IPS-11a (cell line): Measurements from ENCODE around the gene VWA2.

ENCODE experiments used
- H3K4me3 ChIP-seq: one replicate; pipeline ENCODE4 v1.5.1; 2013; ENCODE audit warnings: low read depth, low read length, control low read depth

Gene VWA2

DNA sequence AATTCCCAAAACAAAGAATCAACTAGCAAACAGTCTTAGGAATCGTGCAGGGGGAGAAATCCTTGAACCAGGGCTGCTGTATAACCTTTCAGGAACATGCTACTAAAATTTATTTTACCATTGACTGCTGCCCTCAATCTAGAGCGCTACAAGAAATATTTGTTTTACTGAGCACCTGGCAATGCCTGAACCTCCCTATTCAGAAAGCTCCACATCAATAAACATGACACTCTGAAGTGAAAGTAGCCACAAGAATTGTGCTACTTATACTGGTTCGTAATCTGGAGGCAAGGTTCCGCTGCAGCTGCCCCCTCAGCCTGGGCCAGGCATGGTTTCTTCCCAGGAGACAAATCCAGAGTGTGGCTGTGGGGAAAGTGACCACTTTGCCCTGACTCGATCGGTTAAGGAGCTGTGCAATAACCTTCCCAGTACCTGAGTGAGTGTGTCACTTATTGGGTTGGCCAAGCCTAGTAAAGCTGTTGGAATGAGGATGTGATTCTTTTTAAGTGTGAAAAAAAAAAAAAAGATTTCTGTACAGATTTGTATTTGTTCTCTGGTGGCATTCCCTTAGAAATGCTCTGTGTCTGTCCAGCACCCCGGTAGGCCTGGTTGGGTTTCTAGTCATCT, 7.7 kb downstream of the VWA2 start:
- H3K4me3 ChIP-seq: no peak overlapping the region

DNA sequence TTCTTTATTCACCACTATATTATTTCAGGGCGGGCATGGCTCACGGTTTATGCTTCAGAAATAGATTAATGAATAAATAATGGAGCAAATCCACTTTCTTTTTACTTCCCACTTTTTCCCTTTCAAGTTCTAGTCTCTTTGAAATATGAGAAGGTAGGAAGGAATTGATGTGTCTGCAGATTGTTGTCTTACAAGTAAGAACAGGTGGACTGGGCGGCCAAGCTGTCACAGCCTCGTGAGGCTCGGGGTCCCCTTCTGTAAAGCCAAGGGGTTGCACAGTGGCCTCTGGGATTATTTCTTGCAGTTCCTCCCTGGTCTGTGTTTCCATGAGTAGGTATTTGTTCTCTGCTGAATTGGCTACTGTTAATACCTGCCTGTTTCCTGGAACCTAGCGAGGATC, 11.2 kb downstream of the VWA2 start:
- H3K4me3 ChIP-seq: no peak overlapping the region

DNA sequence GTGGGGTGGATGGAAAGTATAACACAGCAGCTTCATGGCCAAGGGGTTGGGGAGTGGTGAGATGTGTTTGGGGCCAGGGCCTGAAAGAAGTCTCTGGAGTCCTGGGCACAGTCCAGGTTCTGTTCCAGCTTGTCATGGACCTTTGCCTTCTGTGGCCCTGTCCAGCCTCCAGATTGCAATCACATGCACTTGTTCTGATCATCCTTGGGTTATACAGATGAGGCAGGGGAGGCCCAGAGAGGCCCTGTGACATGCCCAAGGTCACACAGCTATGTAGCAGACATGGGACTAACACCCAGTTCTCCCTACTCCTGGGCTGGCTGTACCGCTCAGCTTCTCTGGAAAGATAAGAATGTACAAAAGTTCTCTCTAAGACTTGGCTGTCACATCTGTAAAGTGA, 11.7 kb downstream of the VWA2 start:
- H3K4me3 ChIP-seq: no peak overlapping the region

DNA sequence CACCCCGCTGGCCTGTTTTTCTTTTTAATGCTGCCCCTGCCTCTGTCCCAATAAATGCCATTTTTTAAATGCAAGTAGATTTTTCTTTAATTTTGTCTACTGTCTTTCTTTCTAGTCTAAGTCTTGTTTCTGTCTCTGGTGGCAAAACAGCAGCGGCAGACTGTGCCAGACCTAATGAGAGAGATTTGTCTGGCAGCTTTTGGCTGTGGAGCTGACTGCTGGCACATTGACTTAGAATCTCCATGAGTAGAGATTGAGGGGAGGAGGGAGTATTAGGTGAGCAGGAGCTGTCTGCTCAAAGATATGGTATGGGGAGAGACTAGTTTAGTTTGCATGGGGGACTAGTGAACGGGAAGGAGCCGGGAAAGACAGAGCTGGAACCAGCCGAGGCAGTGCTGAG, 13.0 kb downstream of the VWA2 start:
- H3K4me3 ChIP-seq: no peak overlapping the region

DNA sequence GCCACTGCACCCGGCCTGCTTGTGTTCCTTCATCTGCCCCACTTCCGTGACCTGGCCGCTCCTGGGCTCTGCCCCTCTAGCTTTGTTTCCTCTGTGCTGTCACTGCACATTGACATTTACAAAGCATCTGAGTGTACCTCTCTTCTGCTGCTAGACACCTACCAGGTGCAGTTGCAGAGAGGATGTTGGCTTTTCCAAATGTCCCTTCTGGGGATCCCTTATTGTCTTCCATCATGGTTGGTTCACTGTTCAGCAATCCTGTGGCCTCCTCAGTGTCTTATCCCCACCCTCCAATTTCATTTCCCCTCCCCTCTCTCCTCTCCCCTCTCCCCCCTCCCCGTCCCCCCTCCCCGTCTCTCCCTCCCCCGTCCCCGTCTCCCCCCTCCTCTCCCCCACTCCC, 13.8 kb downstream of the VWA2 start:
- no peak overlapping the region for H3K4me3 ChIP-seq

DNA sequence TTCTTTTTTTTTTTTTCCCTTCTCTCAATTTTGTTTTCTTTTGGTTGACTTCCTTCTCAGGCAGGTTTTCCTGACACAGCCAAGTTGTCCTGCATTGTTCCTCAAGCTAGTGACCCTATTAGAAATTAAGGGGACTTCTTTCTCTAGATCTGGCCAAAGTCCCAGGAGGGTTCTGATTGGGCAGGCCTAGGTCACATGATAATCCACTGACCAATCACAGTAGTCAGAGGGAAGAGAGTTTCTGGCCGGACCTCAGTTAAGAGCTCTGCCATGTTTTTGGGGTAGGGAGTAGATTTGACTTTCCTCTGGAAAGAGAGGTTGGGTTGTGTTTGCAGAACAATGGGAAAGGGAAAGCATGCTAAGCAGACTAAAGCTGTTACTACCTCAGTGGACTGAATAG, 16.2 kb downstream of the VWA2 start:
- H3K4me3 ChIP-seq: no peak overlapping the region

DNA sequence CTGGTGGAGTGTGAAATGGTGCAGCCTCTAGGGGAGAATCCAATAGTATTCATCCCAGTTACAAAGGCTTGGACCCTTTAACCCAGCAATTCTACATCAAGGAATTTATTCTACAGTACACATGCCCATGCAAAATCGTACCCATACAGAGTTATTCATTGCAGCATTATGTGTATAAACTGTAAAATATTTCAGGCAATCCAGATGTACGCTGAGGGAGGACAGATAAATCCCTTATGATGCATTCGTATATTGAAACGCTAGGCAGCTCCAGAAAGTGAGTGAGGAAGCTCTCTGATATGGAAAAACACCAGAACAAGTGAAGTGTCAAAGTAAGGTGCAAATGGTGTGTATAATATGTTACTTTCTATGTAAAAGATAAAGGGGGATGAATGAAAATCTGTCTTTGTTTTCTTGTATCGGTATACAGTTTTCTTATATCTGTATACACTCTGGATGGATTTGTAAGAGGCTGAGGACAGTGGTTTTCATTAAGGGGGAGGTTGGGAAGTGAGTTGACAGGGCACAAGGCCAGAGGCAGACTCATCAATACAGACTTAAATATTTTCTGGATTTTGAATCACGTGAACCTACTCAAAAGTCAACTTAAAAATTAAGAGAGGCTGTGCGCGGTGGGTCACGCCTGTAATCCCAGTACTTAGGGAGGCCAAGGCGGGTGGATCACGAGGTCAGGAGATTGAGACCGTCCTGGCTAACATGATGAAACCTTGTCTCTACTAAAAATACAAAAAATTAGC, 17.1 kb downstream of the VWA2 start:
- no peak overlapping the region for H3K4me3 ChIP-seq

DNA sequence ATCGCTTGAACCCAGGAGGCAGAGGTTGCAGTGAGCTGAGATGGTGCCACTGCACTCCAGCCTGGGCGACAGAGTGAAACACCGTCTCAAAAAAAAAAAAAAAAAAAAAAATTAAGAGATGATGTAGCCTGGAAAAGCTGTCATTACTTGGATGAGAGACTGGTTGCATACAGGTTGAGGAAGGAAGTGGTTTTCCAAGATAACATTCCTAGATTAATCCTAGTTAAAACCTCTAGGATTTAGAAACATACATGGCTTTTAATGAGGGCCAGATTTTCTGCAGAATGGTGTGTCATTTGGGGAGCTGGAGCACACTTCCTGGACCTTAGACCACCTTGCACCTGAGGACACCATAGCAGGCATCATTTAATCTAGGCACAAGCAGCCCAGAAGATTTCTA, 17.8 kb downstream of the VWA2 start:
- no peak overlapping the region for H3K4me3 ChIP-seq

DNA sequence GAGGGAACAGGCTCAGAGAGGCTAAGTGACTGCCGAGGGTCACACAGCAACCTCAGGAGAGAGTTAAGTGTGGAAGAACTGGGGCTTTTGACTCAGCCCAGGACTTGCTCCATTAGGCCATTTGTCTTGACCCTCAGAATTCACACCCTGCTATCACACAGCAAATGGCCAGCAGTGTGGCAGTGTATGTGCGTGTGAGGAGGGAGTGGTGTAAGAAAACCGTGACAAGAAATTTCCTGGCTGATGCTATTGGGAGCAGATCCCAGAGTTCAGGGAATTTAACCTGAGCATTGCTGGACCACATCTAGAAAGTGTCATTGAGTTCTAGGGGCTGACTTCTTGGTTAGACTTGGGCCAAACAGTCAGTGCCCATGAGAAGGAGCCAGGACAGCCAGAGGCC, 18.4 kb downstream of the VWA2 start:
- H3K4me3 ChIP-seq: no peak overlapping the region

DNA sequence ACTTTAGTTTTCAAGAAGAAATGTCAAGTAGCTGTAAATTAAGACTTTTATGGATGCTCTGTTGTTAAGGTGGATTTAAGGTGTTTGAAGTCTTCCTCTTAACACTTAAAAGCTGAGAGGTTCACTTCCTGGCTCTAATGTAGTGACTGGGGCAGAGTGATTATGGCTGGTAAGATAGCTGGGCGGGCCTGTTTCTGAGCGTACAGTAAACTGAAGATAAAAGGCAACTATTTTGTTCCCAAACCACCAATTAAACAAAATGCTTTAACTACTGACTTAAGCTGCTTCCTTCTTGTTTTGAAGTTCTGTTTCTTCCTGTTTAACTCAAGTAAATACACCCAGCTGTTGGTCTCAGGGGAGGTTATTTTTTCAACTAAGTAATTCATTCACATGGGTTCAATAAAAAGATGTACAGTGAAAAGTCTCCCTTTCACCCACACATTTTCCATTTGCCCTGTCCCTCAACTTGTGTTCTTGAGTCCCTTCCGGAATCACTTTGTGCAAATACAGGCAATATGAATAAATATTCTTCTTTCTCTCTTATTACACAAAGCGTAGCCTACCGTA, 19.3 kb downstream of the VWA2 start:
- no peak overlapping the region for H3K4me3 ChIP-seq

DNA sequence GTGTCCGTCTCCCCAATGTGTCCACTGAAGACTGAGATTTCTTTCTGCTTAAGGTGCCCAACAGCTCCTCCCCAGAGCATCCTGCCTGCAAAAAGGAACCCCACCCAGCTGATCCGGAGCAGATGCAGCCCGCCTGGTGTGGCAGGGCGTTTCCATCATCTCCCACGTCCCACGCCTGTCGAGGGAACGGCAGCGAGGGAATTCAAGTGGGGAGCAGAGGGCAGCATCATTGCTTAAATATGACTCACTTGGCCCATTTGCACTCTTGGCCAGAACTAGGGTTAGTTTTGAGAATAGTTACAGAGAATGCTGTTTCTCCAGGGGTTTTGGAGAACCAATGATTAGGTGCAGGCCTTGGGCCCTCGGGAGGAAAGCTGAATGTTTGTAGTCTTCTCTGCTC, 20.8 kb downstream of the VWA2 start:
- no peak overlapping the region for H3K4me3 ChIP-seq

DNA sequence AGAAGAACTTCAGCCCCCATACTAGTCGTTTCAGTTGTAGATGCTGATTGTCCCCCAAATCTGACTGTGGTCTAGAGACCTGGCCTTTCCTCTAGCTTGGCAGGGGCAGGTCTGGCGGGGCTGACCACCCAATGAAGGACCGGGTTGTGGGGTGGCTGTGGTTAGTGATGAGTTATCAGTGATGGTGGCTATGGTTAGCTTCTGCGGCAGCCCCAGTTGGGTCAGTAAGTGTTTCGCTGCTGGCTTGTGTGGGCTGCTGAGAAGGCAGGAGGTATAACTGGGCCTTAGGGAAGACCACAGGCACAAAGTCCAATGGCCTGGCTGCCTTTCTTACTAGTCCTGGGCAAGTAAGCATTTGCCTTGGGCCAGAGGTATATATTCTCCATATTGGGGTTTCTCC, 21.3 kb downstream of the VWA2 start:
- no peak overlapping the region for H3K4me3 ChIP-seq

DNA sequence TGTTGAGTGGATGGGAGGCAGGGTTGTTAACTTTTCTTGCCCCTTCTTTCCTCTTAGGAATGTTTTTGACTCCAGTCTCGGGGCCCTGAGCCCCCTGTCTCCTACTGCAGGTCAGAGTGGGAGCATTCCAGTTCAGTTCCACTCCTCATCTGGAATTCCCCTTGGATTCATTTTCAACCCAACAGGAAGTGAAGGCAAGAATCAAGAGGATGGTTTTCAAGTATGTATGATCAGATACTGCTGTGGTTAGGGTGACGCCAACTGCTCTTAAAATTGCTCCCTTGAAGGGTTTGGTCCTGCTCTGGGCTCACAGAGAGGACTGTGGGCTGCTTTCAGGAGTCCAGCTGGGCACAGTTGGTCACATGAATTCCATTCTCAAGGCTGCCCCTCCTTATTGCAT, 22.0 kb downstream of the VWA2 start:
- no peak overlapping the region for H3K4me3 ChIP-seq

DNA sequence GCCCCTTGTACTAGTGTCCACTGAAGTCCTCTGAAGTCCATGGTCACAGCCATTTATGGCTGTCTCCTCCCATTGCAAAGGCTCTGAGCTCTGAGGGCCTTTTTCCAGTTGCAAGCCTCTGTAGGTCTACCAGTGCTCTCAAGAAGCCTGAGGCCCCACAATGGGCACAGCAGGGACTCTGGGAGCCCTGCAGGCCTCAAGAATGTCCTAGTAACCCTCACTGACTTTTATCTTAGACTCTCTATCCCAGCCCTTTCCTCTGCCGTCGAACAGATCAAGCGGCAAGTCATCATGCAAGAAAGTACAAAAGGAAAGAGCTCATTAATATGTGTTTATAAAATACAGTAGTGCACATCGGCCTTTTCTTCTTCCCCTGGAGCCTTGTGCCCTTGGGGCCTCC, 23.4 kb downstream of the VWA2 start:
- no peak overlapping the region for H3K4me3 ChIP-seq

DNA sequence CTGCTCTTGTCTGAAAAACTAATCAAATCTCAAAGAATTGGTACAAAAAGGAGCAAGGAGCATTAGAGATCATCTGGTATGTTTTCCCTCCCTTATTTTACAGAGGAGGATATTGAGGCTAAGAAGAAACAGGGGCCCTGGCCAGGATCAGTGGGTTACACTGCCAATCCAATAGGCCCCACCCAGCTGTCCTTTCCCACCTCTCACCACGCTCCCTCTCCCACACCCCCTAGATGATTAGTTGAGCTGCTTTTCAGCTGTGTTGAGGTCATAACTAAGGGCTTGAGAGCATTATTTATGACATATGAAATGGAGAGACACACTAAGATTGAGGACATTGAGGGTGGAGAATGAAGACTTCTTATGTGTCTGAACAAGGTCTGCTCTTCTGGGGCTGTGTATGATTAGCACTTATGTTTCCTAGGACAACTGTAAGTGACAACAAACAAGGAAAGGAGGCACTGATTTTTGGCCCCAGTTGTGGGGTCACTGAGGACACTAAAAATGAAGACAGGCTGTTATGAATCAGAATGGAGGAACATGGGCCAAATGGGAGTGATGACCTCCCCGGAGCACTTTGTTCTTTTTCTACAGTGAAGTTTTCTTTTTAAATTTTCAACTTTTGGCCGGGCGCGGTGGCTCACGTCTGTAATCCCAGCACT, 26.5 kb downstream of the VWA2 start:
- no peak overlapping the region for H3K4me3 ChIP-seq

DNA sequence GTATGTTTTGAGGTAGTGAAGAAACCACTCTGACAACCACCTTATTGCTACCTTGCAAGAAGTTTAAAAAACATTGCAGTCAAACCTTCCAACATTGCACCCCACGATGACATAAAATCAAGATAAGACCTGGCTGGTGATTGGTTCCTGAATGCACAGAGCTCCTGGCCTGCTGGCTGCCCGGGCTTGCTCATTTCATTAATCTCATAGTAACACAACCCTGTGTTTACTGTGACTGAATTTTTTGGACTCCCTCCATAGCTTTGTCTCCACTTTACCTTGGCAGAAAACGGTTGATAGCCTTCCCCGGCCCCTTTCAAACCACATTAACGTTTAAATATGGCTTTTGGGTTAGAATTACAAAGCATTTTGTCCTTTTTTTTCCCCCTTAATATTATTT, 27.5 kb downstream of the VWA2 start:
- H3K4me3 ChIP-seq: no peak overlapping the region

DNA sequence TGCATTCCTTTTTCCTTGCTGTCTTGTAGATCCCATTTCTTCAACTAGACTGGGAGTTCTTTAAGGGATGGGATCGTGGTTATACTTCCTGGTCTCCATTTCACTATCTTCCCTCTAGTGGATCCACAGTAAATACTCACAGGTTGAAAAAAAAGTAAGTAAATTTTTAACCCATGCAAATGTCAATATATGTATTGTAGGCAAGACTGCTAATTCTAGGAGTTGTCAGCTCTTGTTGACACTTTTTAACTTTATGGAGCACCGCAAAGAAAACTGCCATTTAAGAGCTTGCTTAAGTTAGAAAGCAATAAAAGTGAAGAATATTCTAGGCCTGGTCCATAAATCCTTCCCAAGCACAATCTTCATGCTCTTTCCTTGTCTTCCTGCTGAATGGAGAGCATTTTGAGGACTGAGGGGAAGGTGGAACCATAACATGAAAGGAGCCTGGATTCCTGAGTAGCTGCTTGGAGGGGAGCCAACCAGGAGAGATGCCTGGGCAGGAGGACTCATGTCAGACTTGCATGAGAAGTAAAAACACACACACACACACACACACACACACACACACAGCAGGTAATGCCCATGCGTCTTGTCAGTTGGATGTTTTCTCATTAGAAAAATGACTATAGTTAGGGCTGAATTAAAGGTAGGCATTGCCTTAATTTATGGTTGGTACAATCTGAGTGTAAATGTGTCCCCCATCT, 32.2 kb downstream of the VWA2 start:
- no peak overlapping the region for H3K4me3 ChIP-seq

DNA sequence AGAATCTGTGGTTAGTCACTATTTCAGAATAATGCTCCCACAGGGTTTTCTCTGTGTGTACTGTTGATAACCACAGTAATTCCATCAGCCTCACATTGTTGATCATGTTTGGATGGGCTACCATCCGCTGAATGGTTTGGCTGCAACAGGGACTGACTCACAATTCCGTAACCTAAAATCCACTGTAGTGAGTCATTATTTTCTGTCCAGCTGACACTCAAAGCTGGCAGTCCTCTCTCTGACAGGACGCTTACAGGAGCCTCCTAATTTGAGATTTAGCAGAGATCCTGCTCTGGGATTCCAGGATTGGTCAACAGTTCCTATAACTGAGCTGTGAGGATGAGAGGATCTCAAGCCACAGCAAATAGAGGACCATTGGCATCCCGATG, 32.7 kb downstream of the VWA2 start:
- H3K4me3 ChIP-seq: no peak overlapping the region

DNA sequence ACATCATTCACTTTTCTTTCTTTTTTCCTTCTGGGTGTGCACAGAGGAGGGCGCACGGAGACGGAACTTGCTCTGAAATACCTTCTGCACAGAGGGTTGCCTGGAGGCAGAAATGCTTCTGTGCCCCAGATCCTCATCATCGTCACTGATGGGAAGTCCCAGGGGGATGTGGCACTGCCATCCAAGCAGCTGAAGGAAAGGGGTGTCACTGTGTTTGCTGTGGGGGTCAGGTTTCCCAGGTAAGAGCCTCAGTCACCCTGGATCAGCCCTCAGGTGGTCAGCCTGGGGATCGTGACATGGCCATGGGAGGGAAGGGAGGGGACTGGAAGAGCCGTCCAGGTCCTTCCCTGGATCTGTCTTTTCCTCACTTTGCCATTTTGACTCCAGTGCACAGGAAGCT, 33.6 kb downstream of the VWA2 start:
- H3K4me3 ChIP-seq: no peak overlapping the region

DNA sequence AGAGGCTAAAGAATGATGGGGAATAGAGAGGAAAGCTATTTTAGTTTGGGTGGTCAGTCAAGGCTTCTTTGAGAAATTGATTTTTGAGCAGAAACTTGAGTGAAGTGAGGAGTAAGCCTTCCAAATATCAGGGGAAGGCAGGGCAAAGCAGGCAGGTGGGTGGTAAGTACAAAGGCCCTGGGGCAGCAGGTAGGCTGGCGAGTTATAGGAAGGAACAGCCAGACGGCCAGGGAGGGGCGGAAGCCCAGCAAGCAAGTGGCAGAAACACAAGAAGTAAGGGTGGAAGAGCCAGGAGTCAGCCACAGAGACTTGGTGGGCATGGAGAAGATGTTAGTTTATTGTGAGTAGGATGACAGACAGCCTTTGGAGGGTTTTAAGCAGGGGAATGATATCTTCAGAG, 34.9 kb downstream of the VWA2 start:
- H3K4me3 ChIP-seq: no peak overlapping the region

DNA sequence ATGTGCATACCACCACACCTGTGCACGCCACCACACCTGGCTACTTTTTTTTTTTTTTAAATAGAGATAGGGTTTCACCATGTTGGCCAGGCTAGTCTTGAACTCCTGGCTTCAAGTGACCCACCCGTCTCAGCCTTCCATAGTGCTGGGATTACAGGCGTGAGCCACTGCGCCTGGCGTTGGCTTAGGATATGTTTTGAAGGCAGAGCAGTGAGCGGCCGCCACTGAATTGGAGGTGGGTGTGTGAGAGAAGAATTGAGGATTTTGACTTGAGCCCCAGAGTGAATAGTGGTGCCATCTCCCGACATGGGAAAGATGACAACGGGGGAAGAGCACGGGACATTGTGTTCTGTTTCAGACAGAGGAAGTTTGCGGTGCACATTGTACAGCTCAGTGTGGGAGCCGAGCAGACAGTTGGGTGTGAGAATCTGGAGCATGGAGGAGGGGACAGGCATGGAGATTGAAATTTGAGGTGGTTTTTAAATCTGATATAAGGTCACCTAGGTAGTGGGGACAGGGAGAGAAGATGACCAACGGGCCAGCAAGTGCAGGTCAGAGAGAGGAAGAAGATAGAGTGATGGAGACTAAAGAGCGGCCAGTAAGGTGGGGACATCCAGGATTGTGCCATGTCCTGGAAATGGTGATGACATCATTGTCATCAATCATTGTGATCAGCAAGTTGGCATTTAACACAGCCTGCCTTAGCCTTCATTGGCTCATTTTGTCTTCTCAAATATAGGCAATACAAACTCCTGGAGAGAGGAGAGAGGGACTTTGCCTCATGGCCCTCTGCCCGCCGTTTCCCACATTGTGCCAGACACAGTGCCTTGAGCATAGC, 35.8 kb downstream of the VWA2 start:
- no peak overlapping the region for H3K4me3 ChIP-seq
